HG02884 (cell line): Measurements from ENCODE around the gene WDR73.
"Not testable (repeated sequence)": the region's sequence is repeated elsewhere in the genome, so short reads cannot be mapped to it uniquely, and the experiment has no call there.

Source experiments
- ATAC-seq: cut with Tn5 transposase; IDR thresholded peaks from one replicate; pipeline ENCODE4 v1.9.1; 2021; ENCODE audit warnings: mild to moderate bottlenecking, moderate library complexity; ENCODE audit not compliant: unreplicated experiment

The WDR73 gene

GRCh38 chr15:84653910-84654688 lies at the start of gene WDR73:
Gene WDR73, minus strand, starts transcription at chr15:84654283. Its CDS starts 9 bp downstream, at chr15:84654274.
- peak; percentile 77 for ATAC-seq

- ATAC-seq = no peak
Observed at GRCh38 chr15:84703808-84704207, 49.7 kb upstream of the WDR73 start.

DNA sequence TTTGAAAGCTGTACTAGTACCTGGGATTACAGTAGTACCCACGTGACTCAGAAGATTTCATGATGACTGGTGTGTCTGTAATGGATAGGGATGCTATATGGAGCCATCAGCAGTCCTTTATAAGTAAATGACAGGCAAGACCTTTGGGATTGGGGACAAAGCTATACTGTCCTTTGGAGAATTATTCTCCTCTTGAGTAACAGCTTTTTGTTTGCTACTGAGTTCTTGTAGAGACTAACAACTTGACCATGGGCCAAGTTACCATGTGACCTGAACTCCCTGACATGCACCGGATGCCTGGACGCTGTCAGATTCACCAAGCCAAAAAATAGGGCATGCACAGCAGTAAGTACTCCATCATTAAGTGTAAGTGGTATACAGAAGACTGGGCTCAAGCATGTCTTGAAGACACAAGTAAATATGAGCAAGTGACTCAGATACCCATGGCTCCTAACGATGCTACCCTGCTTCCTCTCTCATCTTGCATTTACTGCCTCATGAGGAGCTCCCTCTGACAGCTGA lies 48.9 kb upstream of the WDR73 start:
- ATAC-seq = no peak

DNA sequence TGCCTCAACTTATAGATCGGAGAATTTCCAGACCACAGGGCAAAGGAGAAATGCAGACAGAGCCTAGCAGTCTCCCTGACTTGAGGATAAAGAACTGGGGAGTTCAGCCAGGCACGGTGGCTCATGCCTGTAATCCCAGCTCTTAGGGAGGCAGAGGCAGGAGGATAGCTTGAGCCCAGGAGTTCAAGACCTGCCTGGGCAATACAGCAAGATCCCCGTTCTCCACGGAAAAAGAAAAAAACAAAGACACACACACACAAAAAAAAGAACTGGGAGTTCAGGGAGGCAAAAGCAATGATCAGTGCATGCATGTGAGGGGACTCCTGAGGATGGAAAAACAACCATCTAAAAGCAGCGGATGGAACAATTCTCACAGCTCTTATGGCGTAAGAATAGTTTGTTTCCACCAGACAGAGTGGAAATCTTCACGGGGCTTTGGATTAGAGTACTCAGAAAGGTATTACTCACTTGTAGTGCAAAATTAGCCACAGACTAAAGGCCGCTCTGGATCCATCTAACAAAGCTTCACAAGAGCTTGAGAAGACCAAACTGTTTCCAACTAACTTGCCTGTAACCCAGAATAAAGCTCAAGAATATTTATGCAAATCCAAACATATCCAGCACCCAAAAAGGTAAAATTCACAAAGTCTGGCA lies 45.6 kb upstream of the WDR73 start:
- ATAC-seq = no peak

GRCh38 chr15:84697236-84697990 lies 43.3 kb upstream of the WDR73 start:
- ATAC-seq = no peak

GRCh38 chr15:84696757-84697156 lies 42.7 kb upstream of the WDR73 start:
- no peak for ATAC-seq

DNA sequence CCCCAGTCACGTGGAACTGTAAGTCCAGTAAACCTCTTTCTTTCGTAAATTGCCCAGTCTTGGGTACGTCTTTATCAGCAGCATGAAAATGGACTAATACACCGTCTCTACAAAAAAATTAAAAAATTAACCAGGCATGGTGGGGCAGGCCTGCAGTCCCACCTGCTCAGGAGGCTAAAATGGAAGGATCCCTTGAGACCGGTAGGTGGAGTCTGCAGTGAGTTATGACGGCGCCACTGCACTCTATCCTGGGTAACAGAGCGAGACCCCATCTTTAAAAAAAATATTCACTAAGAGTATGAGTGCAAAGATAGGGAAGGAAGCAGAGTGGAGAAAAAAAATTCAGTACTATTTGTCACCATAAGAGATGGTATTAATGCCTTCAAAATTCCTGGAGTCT lies 36.3 kb upstream of the WDR73 start:
- no peak for ATAC-seq

- no peak for ATAC-seq
Observed at GRCh38 chr15:84689858-84690257, 35.8 kb upstream of the WDR73 start.

- ATAC-seq = not testable (repeated sequence)
Observed at GRCh38 chr15:84686446-84686845, 32.4 kb upstream of the WDR73 start.

- ATAC-seq = no peak
Observed at GRCh38 chr15:84685304-84685703, 31.2 kb upstream of the WDR73 start.

DNA sequence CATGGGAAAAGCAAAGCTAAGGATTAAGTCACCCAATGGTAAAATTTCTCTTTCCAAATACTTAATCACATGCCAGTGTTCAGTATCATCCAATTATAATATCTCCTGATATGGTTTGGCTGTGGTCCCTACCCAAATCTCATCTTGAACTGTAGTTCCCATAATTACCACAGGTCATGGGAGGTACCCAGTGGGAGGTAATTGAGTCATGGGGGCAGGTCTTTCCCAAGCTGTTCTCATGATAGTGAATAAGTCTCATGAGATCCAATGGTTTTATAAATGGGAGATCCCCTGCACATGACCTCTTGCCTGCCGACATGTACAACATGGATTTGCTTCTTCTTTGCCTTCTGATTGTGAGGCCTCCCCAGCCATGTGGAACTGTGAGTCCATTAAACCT lies 30.0 kb upstream of the WDR73 start:
- ATAC-seq = no peak

DNA sequence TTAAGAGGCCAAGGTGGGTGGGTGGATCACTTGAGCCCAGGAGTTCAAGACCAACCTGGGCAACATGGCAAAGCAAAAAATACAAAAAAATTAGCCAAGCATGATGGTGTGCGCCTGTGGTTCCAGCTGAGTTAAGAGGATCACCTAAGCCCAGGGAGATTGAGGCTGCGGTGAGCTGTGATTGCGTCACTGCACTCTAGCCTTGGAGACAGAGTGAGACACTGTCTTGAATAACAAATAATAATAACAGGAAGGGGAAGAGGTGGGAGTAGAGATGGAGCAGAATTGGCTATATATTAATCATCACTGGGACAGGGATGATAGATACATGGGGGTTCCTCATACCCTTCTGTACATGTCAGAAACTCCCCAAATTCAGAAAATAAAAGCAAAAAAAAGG lies 27.7 kb upstream of the WDR73 start:
- no peak for ATAC-seq

DNA sequence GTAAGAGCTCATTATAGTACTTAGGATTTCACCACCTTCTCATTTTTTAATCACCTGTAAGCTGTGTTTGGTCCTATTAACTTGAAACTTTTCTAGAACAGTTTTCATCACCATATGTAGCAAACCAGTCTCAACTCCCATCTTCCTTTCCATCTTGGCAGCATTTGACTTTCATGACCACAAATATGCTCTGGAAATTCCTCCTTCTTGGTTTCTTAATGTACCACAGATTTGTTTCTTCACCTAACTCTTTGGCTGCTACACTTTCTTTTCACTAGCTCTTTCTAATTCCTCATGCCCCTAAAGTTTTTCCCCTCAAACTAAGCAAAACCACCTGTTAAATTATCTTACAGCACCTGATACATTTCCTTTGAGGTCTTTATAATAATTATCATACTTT lies 17.1 kb upstream of the WDR73 start:
- ATAC-seq = no peak

DNA sequence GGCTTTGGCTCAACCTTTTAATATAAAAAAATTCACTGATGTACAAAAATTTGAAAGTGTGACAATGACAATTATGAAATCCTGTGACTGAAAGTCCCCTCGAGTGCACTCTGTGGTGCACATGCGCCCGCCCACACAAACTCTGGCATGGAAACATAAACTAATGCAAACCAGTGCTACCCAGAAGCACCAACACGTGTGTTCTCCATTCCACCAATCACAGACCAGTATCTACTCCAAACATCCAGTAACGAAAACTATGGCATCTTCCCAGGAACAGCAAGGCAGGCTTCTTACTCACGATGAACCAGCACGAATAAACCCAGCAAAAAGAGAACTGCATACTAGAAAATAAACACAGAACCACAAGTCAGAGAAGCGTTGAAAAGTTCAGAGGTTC lies 15.6 kb upstream of the WDR73 start:
- ATAC-seq = no peak

DNA sequence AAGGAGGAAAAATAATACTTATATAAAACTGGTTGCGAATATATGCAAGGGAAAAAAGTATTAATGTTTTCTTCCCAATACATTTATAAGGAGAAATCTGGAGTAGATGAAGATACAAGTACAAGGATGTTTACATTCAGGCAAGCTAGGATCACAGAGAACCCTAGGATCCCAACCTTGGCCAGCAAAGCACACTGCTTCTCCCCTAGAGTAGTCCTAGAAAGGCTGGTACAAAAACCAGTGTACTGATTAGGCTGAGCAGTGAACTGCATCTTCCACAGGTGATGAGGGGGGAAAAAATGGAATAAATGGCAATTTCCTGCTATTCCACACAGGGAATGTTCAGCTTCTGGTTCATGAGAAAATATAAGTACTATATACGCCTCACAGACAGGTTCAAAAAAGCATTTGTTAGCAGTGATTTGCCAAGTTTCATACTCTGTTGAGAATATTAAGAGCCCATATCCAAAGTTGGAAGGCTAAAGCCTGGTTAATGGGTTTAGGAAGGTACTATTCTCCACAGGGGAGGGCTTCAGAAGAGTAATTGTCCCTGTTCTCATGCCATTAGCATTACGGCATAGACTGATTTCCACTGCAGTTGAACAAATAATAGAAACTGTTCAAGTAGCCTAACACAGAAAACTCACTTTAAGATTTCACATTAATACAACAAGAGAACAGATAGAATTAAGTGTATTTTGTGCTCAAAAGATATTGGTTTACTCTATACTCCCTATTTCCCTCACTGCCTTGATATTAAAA lies 14.3 kb upstream of the WDR73 start:
- no peak for ATAC-seq

DNA sequence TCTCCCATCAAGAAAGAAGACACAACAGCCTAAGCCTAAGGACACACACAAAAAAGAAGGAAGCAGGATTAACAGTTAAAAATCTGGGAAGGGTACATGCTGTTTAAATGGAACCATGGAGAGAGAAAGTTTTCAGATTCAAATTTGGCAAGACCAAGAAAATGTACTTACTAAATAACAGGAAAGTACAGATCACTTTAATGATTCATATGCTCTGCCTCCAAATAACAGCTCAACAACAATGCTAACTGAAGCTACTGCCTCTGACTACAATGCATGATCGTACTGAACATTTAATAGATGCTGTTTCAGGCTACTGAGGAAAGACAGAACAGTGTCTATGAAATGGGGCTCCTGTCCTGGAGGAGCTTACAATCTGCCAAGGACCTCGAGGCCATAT lies 12.3 kb upstream of the WDR73 start:
- ATAC-seq = no peak

- no peak for ATAC-seq
Observed at GRCh38 chr15:84661001-84661400, 6.9 kb upstream of the WDR73 start.

- ATAC-seq = no peak
Observed at GRCh38 chr15:84659904-84660781, 6.1 kb upstream of the WDR73 start.

GRCh38 chr15:84658788-84659411 lies 4.8 kb upstream of the WDR73 start:
- no peak for ATAC-seq
